ENCODE results near the gene NOP16.
A peak's percentile ranks its signal among the peaks of the same experiment; 100 is the strongest.

NOP16 gene

DNA sequence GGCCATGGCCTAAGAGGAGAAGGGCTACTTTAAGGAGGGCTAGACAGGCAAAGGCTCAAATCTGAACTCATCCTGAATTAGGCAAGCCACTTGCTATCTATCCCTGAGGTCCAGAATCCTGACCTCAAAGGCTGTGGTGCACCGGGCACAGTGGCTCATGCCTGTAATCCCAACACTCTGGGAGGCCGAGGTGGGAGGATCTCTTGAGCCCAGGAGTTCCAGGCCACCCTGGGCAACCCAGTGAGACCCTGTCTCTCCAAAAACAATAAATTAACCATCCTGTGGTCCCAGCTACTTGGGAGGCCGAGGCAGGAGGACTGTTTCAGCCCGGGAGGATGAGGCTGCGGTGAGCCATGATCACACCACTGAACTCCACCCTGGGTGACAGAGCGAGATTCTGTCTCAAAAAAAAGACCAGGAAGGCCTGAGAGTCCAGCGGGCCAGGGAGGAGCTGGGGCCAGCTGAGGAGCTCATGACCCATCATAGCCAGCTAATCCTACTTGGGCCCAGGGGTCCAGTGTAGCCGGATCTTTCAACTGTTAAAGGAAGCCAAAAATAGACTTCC lies 4.0 kb downstream of the NOP16 start:
- DNase-seq: no peak

DNA sequence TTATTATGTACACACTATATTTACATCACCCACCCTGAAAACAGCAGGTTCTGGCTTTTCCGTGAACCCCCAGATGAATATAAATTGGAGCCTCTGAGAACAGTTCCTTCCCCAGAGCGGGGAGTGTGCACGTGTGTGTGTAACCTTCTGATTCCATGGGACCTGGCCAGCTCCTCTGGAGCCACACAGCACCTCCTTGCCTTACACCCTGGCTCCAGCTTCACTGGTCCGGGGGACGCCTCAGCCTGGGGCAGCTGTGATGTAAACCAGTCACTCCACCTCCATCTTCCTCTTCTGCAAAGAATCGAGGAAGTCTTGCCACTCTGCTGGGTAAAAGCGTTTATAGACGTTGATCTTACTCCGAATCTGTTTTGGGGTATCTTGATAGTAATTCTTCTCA lies 4.4 kb downstream of the NOP16 start:
- DNase-seq: no peak

DNA sequence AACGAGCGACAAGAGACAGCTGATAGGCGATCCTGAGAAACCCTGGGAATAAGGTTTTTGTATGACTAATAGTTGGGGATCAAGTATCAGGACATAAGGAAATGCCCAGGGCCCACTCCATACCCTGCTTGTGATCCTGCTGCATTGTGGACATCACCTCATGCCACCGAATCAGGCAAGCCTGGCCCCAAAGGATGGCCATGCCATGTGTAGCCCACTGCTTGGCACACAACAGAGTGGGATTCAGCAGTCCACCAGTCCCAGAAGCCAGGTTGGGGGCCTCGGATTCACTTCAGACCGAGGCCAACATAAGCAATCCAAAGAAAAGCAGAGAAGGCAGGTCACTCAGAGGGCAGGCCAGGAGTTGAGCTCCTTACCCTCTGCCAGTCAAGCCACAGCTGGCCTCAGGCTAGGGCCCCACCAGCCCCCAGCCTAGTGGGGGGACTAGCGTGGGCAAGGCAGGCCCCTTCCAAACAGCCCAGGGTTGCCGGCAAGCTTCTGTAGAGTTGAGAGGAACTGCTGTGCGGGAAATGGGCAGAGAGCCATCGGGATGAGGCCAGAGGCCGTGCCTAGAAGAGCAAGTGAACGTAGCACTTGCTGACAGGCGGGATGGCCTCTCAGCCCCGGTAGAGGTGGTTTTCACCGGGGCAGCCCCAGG lies 5.0 kb downstream of the NOP16 start:
- DNase-seq: no peak

DNA sequence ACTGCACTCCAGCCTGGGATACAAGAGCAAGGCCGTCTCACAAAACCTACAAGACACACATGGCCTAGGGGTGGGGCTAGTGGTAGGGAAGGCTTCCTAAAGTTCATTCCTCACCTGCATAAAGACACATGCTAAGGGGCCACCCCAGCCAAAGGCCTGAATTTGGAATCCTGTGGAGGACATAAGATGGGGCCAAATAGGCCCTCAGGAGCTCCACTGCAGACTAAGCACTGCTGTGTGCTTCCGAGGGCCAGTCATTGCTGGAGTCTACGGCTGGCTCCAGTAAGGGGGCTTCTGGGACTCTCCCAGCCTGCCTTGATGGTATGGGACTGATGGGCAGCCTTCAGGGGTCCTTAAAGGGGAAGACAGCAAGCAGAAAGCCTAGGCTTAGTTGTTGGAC lies 5.7 kb downstream of the NOP16 start:
- no peak for DNase-seq

DNA sequence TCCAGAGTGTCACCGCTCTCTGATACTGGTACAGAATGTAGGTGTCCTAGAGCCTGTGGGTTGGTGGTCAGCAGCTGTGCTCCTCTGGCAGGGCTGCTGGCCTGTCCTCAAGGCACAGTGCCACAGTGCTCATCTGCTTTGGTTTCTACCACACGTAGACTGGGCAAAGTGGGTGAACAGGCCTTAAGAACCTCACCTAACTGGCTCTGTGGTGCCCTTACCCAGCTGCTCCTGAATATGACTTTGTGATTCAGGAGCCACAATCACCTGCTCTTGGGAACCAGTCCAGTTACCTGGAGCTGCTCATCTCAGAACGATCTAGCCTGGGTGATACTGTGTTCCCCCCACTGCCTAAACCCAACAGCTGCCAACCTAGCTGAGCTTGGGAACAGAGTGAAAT lies 6.4 kb downstream of the NOP16 start:
- DNase-seq: no peak

DNA sequence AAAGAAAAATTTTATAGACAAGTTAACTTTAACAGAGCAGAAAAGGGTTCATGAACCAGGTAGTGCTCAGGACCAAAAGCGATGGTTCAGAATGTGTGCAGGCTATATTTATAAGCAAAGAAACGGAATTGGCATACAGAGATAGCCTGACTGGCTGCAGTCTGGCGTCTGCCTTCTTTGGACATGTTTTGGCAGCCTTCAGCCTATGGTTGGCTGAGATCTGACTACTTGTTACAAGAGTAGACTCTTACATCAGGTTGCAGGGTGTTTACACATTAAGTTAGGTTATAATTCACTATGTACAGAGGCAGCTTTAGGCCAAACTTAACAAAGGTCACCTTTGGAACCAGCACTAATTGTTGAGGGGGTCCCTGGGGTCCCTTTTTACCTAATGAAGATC lies 7.0 kb downstream of the NOP16 start:
- DNase-seq: no peak

DNA sequence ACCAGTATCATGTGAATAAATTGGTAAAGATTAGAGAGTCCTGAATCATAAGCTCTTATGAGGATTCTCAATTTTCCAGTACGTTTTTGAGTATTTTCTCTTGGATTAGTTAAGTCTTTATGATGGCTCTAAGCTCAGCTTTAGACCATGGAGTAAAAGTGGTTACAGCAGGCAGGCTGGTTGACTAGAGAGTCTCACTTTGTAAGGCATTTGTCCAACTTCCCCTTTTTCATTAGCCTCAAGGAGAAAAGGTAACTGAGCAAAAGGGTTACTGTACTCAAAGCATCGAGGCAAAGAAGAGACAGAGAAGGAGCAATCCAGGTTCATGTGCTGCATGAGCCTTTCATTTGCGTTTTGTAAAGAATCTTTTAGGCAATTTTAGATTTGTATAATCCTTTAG lies 8.5 kb downstream of the NOP16 start:
- no peak for DNase-seq

DNA sequence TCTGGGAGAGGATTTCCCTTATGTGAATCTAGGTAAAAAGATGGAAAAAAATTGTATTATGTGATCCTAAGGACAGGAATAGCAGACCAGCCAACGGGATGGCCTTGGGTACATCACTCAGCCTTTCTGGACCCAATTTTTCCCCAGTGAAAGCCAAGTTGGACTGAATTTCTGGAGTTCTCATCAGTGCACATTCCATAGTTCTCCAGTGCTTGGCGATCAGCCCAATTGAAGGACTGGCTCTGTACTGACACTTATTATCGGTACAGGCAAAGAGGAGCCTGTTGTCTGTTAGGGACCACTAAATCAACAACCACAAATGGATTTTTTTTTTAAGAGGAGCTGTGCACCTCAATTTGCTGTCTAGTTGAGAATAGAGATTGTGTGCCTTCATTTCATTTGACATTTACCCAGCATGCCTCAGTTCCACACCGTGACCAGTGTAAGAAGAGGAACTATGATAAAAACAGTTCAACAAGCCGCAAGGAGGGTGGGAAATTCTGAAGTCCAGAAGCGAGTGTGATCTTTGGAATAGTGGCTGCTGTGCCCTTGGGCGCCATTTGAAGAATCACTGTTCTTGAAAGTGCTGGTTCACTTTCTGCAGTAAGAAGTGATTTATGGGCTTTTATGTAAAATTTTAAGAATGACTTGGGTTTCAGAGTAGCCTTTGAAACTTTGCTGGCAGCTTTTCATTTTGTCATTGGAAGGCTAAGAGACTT lies 15.1 kb downstream of the NOP16 start:
- DNase-seq: no peak

DNA sequence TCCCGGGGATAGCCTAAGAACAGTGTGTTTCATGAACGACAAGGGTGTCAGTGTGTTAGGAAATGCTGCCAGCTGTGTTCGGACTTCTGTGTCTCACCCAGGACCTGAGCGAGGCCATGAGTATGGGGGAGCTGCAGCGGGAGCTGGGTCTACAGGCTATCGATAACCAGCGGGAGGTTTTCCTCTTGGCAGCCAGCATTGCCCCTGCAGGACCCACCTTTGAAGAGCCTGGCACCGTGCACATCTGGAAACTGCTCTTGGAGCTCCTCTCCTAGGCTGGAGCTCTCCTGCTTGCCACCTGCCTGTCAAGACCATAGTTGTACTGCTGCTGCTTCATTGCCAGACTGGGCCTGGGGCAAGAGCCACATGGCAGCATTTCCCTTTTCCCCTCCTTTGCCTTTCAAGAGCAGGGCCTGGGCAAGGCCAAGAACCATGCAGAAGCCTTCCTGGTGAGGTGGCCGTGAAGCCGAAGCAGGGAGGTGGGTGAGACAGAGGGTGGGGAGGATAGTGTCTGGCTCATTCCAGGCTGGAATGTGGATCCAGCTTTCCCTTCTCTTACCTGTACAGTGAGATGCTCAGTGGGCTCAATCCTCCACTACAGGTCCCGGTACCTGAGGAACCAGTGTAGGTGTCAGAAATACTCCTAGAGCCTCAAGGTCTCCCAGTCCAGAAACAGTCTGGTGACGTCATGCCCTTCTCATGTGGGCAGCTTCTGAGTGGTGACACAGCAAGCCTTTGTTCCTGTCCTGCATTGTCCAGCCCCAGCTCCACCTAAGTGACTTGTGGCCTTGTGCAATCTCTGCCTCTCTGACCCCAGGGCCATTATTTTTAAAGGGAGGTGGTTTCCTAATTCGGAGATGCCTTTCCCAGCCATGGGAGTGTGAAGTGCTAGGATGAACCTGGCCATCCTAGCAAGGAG lies 16.5 kb downstream of the NOP16 start:
- DNase-seq: no peak

DNA sequence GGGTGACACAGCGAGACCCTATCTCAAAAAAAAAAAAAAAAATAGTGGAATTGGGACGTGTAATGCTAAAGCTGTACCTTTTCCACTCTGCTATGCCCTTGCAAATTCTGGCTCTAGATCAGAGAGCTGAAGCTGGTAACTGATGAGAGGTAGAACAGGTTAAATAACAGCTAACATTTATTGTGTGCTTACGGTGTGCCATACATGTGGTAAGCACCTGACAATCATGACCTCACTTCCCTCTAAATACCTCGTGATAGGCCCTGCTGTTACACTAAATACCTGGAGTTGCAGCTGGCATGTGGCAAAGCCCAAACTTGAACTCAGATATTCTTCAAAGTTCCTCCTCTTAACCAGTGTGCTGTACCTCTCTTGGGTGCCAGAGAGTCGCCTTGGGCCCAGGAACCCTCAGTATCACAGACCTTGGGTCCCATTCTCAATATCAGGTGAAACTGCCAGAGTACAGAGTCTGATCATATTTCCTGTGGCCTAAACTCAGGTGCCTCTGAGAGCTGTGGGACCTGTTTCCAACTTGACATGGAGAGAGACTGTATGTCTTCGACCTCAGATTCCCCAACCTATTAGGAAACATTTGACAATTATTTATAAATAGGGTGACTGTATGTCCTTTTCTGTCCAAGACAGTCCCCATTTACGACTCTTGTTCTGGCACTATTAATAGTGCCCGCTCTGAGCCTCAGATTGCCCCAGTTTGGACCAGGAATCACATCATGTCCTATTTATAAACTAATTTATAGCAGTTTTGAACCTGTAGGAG lies 18.3 kb downstream of the NOP16 start:
- DNase-seq: no peak

DNA sequence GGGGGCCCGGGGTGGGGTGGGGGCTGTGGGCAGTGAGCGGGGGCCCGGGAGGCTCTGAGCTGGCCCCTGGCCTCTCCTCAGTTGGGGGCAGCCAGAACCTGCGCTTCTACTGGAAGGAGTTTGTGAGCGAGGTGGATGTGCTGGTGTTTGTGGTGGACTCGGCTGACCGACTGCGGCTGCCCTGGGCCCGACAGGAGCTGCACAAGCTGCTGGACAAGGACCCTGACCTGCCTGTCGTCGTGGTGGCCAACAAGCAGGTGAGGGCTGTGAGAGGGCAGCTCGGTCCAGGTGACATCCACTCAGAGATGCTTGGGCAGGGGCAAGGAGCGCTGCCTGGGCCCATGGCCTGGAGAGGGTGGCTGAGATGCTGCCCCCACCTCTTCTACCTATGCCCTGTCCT lies 19.7 kb downstream of the NOP16 start:
- DNase-seq: no peak

DNA sequence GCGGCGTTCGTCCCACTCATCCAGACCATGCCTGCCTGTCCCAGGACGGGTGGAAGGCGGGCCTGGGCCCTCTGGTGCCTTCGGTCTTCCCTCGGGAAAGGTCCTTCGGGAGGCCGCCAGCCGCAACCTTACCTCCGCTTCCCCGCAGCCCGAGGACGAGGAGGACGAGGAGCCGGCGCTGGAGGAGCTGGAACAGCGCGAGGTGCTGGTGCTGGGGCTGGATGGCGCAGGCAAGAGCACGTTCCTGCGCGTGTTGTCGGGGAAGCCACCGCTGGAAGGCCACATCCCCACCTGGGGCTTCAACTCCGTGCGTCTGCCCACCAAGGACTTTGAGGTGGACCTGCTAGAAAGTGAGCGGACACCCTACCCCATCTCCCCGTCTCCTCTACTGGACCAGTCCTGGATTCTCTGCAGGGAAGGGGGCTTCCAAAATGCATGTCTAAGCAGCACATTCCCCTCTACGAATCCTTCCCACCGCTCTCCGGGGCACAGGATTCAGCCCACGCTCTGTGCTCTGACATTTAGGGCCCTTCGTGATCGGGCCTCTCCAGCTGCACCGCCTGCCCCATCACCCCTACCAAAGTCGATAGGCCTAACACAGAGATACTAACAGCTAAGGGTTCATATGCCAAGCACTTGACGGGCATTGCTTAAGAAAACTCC lies 22.0 kb downstream of the NOP16 start:
- DNase-seq: no peak

DNA sequence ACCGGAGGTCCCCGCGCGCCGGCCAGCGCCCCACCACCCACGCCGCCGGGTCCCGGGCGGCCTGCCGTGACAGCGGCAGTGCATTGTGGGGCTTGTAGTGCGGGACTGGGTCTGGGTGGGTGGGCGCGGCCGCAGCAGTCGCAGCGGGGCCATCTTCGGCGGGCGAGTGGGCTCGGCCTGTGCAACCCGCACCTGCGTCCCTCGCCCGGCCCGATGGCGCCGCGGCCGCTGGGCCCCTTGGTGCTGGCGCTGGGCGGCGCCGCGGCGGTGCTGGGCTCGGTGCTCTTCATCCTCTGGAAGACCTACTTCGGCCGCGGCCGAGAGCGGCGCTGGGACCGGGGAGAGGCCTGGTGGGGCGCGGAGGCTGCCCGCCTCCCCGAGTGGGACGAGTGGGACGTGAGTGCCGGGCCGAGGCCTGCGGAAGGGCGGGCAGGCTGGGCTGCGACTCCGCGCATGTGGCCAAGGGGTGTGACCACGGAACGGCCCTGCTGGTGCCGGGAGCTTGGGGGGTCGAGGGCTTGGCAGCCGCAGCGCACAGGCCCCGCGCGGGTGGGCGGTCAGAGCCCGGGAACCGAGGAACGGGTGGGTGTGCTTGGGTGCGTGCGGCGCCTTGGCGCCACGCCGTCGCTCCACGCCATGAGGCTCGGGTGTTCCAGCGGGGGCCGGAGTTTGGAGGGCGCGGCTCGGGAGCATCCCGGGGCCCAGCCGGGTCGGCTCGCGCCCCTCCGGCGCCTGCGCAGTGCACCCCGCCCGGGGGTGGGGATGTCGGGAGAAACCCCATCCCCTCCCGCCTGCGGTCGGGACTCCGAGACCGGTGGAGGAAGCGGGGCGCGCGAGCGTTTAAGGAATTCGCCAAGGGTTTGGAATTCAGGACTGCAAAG lies 22.8 kb downstream of the NOP16 start, which contains the start of gene ARL10:
Gene ARL10 (plus strand): TSS at position 137 of the 881 bp plus-strand sequence. CDS start 77 bp downstream, at position 214.
- DNase-seq: peak; percentile 21

DNA sequence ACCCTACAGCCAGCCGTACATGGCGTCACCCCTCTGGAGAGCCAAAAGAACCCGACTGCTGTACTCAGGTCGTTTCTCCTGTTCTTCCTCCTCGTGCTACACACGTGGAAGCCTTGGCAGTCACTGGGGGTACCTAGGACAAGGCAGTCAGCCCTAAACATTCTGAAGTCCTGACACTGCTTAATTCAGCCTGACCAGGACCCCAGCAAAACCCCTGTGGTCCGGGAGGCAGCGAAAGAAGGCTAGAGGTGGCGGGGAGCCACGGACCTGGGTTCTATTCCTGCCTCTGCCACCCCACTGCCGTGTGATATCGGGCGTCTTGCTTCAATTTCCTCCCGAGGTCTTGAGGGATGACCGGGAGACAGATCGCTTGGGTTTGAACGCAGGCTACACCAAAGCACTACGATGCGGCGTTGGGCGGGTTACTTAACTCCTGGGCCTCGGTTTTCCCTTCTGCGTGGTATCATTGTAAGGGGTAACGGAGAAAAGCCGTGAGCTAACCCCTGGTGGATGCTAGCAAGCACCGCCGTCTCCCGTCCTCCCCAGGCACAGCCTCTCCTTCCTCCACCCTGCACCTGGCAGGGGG lies 23.5 kb downstream of the NOP16 start:
- no peak for DNase-seq

DNA sequence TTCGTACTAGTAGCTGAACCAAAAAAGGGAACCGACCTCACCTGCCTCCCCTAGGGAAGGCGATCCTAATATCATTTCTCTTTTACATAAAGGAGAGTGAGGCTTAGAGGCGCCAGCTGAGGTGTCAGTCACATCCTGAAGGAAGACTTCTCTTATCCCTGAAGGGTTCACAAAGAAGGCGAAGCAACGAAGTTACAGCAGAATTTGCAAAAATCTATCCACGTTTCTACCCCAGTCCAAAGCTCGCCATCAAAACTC lies 26.2 kb downstream of the NOP16 start:
- DNase-seq: no peak

DNA sequence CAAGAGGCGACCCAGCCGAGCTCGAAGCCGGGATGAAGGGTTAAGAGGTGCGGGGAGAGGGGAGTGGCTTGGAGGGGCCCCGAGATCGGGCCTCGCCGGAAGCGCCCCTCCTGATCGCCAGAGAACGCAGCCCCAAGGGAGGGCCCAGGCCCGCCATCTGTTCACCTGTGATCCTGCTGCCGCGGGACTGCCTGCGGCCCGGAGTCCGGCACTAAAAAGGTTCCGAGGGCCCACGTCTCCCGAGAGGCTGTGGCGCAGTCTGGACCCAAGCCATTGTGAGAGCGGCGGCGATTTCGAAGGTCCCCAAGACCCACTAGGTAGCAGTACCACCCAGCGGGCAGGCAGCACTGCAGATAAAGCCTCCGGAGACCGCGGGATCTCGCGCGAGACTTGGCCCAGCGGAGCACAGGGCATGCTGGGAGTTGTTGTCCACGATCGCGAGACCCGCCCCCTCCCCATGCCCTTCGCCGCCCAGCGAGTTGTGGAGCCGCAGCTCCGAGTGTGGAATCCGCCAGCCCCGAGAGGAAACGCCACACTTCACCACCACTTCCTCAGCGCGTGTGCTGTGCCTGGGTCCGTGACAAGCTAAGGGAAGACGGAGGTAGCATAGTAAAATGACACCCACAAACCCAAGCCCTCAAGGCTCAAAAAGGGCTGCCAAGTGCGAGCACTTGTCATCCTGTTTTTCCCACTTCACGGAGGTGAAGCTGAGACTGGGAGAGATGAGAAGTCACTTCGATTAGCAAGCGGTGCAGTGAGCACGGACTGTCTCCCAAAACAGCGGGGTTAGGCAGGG lies 26.8 kb downstream of the NOP16 start, which contains the start of gene KIAA1191:
Gene KIAA1191 (minus strand): TSS at position 328 of the 796 bp plus-strand sequence. CDS start 2,256 bp downstream, outside the sequence.
- peak; percentile 93 for DNase-seq

DNA sequence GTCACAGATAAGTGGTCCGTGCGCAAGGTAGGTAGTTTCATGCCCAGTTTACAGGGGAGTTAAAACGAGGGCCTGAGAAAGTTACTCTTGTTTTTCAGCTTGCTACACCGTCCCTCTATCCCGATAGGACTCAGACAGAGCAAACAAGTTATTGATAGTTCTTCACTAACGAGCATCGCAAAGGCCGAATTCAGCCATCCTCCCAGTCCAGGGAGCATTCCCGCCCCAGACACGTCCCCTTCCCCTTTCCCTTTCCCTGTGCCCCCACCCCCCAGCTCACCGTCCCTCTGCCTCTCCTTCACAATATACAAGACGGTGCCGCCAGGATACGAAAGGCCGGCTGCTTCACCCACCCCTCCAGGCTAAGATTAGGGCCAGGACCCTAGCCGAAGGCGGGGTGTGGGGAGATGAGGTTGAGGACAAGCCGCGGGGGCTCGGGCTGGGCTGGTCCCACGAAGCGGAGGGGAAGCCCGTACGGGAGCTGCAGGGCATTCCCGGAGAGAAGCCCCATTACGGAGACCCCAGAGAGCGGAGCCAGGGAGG lies 27.4 kb downstream of the NOP16 start:
- DNase-seq: no peak

DNA sequence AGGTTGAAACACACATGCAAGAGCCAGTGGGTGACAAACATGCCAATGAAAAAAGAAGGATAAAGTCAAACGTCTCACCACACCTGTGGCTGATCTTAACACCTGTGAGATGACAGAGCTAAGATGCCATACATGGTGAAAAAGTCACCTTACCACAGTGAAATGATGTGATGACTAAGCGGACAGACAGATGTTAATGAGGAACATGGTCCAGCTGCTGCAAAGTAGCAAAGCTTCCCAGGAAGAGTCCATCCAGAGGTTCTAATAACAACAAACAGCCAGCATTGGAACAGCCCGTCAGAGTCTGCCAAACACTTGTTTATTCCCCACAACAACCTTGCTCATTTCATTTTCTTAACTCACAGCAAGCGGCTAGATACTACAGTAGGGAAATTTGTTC lies 28.7 kb downstream of the NOP16 start:
- DNase-seq: no peak

DNA sequence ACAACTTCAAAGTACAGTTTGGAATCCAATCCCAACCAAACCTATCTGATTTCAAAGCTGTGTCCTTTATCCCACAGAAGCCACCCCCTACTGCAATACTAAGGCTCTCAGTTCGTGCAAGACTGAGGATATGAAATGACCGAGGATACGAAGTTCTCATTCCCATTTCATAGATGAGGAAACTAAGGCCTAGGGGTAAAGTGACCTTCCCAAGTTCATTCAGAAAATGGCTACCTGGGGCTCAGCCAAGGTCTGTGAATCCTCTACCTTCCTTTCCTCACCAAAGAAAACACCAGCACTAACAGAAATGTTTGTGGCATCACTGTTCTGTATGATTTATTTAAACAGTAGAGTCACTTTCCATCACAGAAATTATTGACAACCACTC lies 32.2 kb downstream of the NOP16 start:
- no peak for DNase-seq

All from activated gamma-delta T cell (primary cell).